SJSA1 (cell line): ENCODE measurements around the gene NHLH1. TPM values are rescaled to one million over a fixed set of nuclear protein-coding genes. Genes with fewer than 3 reads are reported as not detected.

ENCODE experiments used
- DNase-seq, 2 experiments: peaks; one replicate each; pipeline ENCODE4 v3.0.0-alpha.2; 2015 to 2020; ENCODE audit warnings: low spot score in 2 of 2, low read depth in 1 of 2
- H3K27ac ChIP-seq: fragments of 250-450 bp; sonication (Bioruptor Pico); 2 replicates; pipeline ENCODE4 v1.5.1; 2020; ENCODE audit warnings: mild to moderate bottlenecking, moderate library complexity
- H3K27me3 ChIP-seq: fragments of 250-450 bp; sonication (Bioruptor Pico); replicated peaks from 2 replicates; pipeline ENCODE4 v1.5.1; 2020; ENCODE audit warnings: mild to moderate bottlenecking, moderate library complexity
- H3K36me3 ChIP-seq: fragments of 250-450 bp; sonication (Bioruptor Pico); 2 replicates; pipeline ENCODE4 v1.5.1; 2020; ENCODE audit warnings: mild to moderate bottlenecking
- H3K4me1 ChIP-seq: fragments of 250-450 bp; sonication (Bioruptor Pico); replicated peaks from 2 replicates; pipeline ENCODE4 v1.6.1; 2021; ENCODE audit warnings: mild to moderate bottlenecking
- H3K4me3 ChIP-seq: fragments of 250-450 bp; sonication (Bioruptor Pico); 2 replicates; pipeline ENCODE4 v1.5.1; 2020; ENCODE audit warnings: mild to moderate bottlenecking
- H3K9me3 ChIP-seq: fragments of 250-450 bp; sonication (Bioruptor Pico); replicated peaks from 2 replicates; pipeline ENCODE4 v1.5.1; 2020; ENCODE audit warnings: mild to moderate bottlenecking
- total RNA-seq: library from RNA; depleted of rRNA; stranded (reverse); fragments of >200 nt; shearing (Covaris generic); gene quantifications from 2 replicates; pipeline ENCODE4 v1.2.3, GENCODE V29; 2014; rRNA removed

NHLH1 gene
- total RNA-seq = 0.11 TPM in 1 of 2 replicates, not detected in the other

DNA sequence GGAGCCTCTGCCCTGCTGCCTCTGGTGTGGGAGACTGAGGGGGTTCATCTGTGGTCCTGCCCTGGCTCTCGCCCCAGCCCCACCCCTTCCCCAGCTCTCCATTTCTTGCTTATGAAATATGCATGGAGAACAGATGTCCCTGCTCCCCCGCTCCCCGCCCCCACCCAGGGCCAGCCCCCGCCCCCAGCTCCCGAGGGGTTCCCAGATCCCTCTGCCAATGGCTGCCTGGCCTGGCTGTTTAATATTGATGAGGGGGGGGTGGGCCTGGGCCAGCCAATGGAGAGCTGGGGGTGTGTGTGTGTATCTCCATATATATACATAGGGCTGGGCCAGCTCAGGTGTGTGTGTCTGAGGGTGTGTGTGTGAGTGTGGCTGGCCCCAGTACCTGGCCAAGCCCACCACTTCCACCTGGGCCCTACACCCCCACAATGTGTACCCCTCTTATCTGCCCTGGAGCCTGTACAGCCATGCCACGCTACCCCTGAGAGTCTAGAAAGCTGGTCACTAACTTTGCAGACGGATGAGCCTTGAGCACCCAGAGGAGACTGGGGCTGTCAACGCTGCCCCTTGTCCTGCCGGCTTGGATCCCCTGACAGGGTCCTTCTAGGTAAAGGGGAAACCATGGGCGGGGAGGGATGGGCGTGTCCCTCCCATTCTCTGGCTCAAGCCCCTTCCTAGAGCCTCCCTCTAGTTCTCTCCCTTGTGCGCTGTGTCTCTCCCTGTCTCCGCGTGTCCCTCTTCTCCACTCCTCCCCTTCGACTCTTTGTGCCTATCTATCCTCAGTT, at the start of gene NHLH1:
NHLH1 (plus strand) TSS at position 341 of the 785 bp plus-strand sequence. CDS start 3,661 bp downstream, outside the sequence.
- no peak within 1 kb of the TSS for H3K27ac ChIP-seq
- H3K4me3 ChIP-seq = no peak within 1 kb of the TSS
- no peaks in the 10 kb centered on the region; the same call in 1 of the 2 replicates for H3K27me3 ChIP-seq
- H3K36me3 ChIP-seq = no peaks in the 10 kb centered on the region
- H3K9me3 ChIP-seq = no peaks in the 10 kb centered on the region
- H3K4me1 ChIP-seq = no peaks in the 10 kb centered on the region
- DNase-seq = peak in 1 of 2 experiments; percentile 38

DNA sequence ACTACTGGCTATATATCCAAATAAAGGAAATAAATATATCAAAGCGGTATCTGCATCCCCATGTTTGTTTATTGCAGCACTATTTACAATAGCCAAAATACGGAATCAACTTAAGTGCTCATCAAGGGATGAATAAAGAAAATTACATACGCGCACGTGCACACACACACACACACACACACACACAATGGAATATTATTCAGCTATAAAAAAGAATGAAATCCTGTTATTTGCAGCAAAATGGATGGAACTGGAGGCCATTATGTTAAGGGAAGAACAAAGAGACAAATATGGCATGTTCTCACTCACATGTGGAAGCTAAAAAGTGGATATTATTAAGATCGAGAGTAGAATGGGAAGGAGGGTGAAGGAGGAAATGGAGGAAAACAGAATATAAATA, 44.0 kb upstream of the NHLH1 start:
- Histone ChIP-seq H3K27me3 (no peaks in the 10 kb centered on the region), H3K36me3 (peaks cover 80% of the 10 kb centered on the region), H3K27ac (no peak overlapping the region), H3K4me1 (no peaks in the 10 kb centered on the region), H3K4me3 (no peak overlapping the region), H3K9me3 (no peaks in the 10 kb centered on the region)
- DNase-seq = no peak

DNA sequence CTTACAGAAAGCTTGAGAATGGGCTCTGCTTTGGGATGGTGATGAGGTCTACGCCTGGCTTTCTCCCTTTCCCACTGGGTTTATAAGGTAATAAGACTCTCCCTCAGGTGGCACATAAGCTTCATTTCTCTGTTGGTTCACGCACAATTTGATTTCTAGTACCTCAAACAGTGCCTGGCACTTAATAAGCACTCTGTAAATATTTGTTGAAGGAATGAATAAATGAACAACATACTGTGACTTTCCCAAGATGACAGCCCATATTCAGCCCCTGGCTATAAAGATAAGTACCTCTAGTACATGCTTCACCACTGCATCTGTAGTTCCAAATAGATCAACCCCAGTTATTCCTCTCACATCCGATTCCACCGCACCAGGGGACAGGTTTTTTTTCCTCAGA, 41.6 kb upstream of the NHLH1 start:
- no peak for DNase-seq
- H3K36me3 ChIP-seq = peaks cover 91% of the 10 kb centered on the region

DNA sequence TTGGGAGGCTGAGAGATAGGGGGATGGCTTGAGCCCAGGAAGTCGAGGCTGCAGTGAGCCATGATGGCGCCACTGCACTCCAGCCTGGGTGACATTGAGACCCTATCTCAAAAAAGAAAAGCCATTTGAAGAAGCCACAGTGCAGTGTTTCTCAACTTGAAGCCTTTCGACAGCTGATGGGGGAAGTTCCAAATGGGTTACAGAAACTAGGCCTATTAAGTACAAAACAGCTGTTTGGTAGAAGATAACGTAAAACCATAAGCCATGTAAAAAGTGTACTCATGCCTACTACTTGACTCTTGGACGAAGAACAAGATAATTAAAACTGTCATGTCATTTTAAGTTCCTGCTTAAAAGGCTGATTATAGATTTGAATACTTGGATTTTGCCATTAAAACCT, 40.5 kb upstream of the NHLH1 start:
- Histone ChIP-seq H3K36me3 (peaks cover 94% of the 10 kb centered on the region), H3K4me3 (no peak overlapping the region), H3K9me3 (no peaks in the 10 kb centered on the region), H3K27me3 (no peaks in the 10 kb centered on the region), H3K27ac (no peak overlapping the region), H3K4me1 (no peaks in the 10 kb centered on the region)
- DNase-seq = no peak

More for the DNA sequence above, 41.6 kb upstream of the NHLH1 start:
- H3K4me1 ChIP-seq = no peaks in the 10 kb centered on the region
- no peaks in the 10 kb centered on the region for H3K27me3 ChIP-seq
- H3K27ac ChIP-seq = no peak overlapping the region
- H3K4me3 ChIP-seq = no peak overlapping the region
- H3K9me3 ChIP-seq = no peaks in the 10 kb centered on the region

DNA sequence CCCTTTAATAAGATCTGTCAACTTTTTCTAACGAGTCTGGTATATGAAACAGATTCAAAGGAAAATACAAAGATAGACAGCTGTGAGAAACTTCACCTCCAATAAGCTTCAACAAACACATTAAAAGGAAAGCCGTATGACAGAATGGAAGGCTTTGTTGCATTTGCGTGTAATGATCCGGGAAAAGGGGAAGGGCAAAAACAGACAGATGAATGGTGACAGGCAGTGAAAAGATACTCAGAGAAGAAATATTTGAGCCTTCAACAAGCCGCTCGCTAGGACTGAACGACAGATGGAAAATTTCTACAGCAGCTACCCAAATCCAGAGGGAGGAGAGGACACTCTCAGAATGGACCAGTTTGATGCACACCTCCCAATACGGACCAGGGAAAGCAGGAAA, 38.7 kb upstream of the NHLH1 start:
- H3K9me3 ChIP-seq = no peaks in the 10 kb centered on the region
- no peak for DNase-seq
- no peaks in the 10 kb centered on the region for H3K27me3 ChIP-seq
- H3K27ac ChIP-seq = no peak overlapping the region
- H3K36me3 ChIP-seq = peaks cover 94% of the 10 kb centered on the region
- H3K4me3 ChIP-seq = no peak overlapping the region
- no peaks in the 10 kb centered on the region for H3K4me1 ChIP-seq

DNA sequence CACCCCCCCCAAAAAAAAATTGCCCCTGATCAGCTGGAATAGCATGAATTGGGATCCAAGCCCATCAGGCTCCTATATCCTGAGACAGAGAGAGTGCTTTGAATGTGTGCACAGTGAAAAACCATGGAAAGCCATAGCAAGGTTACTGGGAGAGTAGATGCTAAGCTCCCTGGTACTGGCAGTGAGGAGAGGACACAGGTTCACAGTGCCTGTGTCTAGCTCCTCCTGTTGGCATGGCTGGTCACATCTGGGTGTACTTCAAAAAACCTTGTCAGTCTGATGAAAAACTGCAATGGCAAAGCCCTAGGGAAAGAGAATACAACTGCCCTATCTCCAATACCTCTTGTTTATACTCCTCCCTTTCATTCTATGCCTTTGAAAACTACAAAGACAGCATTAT, 36.8 kb upstream of the NHLH1 start:
- DNase-seq = no peak
- Histone ChIP-seq H3K27ac (no peak overlapping the region), H3K9me3 (no peaks in the 10 kb centered on the region), H3K4me1 (no peaks in the 10 kb centered on the region), H3K4me3 (no peak overlapping the region), H3K36me3 (peaks cover 97% of the 10 kb centered on the region), H3K27me3 (no peaks in the 10 kb centered on the region)

DNA sequence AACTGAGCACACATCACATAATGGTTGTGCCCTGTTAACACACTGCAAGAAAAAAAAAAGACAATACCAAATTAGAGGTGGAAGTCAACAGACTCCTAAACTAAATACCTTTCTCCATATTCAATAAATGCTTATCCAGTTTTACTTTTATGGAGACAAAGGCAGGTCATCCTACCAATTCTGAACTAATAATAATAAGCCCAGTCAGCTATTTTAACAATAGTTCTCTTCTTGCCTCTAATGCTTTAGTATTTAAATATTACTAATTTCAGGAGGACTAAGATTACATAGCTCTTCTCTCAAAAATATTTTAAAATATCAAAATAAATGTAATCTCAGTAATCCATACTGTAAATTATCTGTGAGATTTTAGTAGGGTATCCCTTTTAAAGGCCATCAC, 34.4 kb upstream of the NHLH1 start:
- Histone ChIP-seq H3K27me3 (no peaks in the 10 kb centered on the region), H3K4me3 (no peak overlapping the region), H3K36me3 (peaks cover 100% of the 10 kb centered on the region), H3K27ac (no peak overlapping the region), H3K9me3 (no peaks in the 10 kb centered on the region), H3K4me1 (no peaks in the 10 kb centered on the region)
- no peak for DNase-seq

DNA sequence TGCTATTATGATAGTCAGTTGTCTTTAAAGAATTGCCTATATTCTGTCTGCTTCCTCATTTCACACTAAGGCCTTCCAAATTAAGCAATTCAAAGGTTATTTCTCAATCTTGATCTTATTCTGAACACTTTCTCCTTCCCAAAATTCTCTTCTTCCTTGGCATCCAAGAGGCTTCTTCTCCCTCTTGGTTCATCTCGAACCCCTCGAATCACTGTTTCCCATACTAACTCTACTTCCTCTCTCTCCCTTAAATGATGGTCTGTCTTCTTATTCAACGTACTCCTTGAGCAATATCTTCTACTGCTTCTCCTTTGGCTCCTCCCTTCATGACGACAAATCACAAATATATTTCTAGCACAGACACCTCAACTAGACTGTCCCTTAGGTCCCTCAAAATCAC, 28.3 kb upstream of the NHLH1 start:
- Histone ChIP-seq H3K4me3 (no peak overlapping the region), H3K9me3 (no peaks in the 10 kb centered on the region), H3K27ac (no peak overlapping the region), H3K4me1 (peaks cover 8% of the 10 kb centered on the region), H3K27me3 (no peaks in the 10 kb centered on the region), H3K36me3 (peaks cover 89% of the 10 kb centered on the region)
- no peak for DNase-seq

DNA sequence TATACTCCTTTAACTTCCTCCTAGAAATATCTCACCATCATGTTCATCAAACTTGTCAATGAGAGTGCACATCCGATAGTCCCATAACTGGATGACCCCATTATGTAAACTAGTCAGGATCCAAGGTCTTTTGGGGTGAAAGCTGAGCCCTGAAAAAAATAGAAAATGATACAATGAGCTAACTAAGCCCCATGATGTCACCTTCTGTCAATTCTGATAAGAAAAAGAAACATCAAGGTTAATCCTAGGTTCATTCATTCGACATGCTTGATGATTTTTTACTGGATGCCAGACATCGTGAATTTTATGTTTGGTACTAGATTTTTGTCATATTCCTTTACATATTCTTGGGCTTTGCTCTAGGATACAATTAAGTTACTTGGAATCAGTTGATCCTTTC, 26.7 kb upstream of the NHLH1 start:
- no peak for DNase-seq
- Histone ChIP-seq H3K27me3 (no peaks in the 10 kb centered on the region), H3K27ac (no peak overlapping the region), H3K4me3 (no peak overlapping the region), H3K4me1 (peaks cover 13% of the 10 kb centered on the region), H3K36me3 (peaks cover 82% of the 10 kb centered on the region), H3K9me3 (no peaks in the 10 kb centered on the region)

DNA sequence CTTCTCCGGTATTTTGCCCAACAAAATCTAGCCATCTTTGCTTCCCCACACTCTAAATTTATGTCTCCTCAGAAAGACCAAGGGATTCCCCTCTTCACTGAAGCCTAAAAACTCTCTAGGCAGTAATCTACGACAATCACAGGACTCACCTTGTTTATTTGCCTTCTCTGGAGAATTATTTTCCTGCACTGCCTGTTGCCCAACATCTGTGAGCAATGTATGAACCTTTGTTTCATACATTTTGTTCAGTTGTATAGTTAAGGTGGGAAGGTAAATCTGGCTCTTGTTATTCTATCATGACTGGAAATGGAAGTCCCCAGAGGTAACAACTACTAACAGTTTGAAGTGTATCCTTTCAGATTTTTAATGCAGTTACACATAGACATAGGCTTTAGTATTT, 26.0 kb upstream of the NHLH1 start:
- Histone ChIP-seq H3K36me3 (peaks cover 79% of the 10 kb centered on the region), H3K27ac (no peak overlapping the region), H3K4me1 (peaks cover 13% of the 10 kb centered on the region), H3K27me3 (no peaks in the 10 kb centered on the region), H3K9me3 (no peaks in the 10 kb centered on the region), H3K4me3 (no peak overlapping the region)
- no peak for DNase-seq

DNA sequence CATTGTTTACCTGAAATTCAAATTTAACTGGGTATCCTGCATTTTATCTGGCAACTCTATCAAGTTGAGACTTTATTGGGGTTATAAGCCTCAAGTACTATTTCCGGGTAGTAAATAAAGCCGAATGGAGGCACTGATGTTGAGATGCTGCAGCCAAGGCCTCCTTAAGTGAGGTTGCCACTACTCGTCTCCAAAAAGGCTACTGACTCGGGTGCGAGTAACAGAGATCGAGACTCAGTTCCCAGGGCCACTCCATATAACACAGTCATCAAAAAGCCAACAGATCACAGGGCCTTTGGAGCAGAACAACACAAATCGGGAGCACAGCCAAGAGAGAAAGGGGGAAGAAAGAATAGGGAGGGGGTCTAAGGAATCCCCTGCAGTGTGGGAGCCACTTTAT, 24.3 kb upstream of the NHLH1 start:
- no peak for DNase-seq
- Histone ChIP-seq H3K4me3 (peak overlapping the region; percentile 73), H3K9me3 (no peaks in the 10 kb centered on the region), H3K27ac (peak overlapping the region; percentile 78), H3K27me3 (no peaks in the 10 kb centered on the region), H3K36me3 (peaks cover 77% of the 10 kb centered on the region), H3K4me1 (peaks cover 13% of the 10 kb centered on the region)

DNA sequence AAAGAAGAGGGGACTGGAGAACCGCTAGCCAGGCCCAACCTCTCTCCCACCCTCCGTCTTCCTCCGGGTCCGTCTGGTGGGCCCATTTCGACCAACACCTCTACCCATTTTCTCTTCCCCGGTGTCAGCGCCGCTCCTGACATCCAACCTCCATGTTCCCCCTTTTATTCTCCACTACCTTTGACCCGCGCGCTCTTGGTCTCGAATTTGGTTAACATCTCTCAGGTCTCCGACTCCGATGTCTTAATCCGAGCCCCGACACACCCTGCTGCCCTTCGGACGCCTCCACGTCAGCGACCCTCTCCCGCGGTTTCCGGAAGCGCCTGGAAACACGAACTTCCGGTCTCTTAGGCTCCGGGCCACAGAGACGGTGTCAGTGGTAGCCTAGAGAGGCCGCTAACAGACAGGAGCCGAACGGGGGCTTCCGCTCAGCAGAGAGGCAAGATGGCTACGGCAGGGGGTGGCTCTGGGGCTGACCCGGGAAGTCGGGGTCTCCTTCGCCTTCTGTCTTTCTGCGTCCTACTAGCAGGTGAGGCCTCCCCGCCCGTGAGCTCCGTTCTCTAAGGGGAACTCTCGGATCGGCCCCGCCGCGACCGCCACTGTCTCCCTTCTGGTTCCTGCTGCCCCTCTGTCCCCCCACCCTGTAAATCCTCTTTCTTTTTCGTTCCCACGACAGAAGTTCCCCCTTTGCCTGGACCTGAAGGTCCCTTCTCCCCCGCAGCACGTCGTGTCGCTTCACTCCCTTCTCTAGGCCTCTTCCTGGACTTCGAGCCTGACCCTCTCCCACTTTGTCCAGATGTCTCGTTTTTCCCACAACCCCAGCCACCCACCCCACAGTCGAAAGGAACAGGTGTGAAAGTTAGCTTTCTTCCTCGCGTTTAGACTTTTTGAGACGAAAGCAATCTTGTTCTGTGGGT, 23.7 kb upstream of the NHLH1 start, which contains the start of the genes COPA and NCSTN:
COPA (minus strand) TSS at position 298 of the 917 bp plus-strand sequence; CDS start at position 218, 80 bp downstream.
NCSTN (plus strand) TSS at position 431 of the 917 bp plus-strand sequence; CDS start at position 445, 14 bp downstream.
- no peaks in the 10 kb centered on the region for H3K9me3 ChIP-seq
- H3K4me3 ChIP-seq = peak within 1 kb of the TSS; percentile 73
- H3K27ac ChIP-seq = peak within 1 kb of the TSS; percentile 78
- no peaks in the 10 kb centered on the region for H3K27me3 ChIP-seq
- peaks cover 76% of the 10 kb centered on the region for H3K36me3 ChIP-seq
- peak; percentile 94 to 95 for DNase-seq
- peaks cover 13% of the 10 kb centered on the region for H3K4me1 ChIP-seq

DNA sequence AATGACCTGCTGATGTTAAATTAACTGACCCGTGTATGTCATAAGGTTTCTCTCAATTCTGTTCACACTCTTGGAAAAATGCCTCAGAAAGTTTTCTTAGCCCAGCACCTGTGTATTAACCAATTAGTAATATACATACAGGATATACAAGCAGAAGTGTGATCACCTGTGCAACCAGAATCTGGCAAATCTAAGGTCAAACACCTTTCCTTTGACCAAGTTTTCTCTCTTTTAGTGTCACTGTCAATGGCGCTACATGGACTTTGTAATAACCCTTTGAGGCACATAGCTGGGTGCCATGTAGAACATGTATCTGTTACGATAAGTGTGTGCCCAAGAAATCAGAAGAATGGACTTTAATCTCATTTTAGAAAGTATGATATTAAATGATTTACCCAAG, 22.6 kb upstream of the NHLH1 start:
- Histone ChIP-seq H3K9me3 (no peaks in the 10 kb centered on the region), H3K27ac (no peak overlapping the region), H3K4me3 (peak overlapping the region; percentile 73), H3K27me3 (no peaks in the 10 kb centered on the region), H3K4me1 (peaks cover 13% of the 10 kb centered on the region), H3K36me3 (peaks cover 76% of the 10 kb centered on the region)
- DNase-seq = no peak

DNA sequence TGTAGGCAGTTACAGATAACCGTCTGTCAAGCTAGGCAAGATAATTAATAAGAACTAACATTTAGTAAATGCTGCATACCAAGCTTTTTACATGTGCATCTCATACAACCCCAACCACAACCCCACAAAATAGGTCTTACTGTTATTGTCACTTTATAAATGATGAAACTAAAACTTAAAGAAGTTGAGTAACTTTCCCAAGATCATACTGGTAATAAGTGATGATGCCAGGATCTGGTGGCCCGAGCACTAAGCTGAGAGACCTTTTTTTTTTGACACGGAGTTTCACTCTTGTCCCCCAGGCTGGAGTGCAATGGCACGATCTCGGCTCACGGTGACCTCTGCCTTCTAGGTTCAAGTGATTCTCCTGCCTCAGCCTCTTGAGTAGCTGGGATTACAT, 21.9 kb upstream of the NHLH1 start:
- no peak for DNase-seq
- Histone ChIP-seq H3K36me3 (peaks cover 76% of the 10 kb centered on the region), H3K27ac (no peak overlapping the region), H3K4me1 (peaks cover 13% of the 10 kb centered on the region), H3K9me3 (no peaks in the 10 kb centered on the region), H3K4me3 (no peak overlapping the region), H3K27me3 (no peaks in the 10 kb centered on the region)
